Ovary (tissue), 9 donors: ENCODE results near the gene PQBP1. TPM values are rescaled to one million over a fixed set of nuclear protein-coding genes. Genes with fewer than 3 reads are reported as not detected.
"Not testable (repeated sequence)": the region's sequence is repeated elsewhere in the genome, so short reads cannot be mapped to it uniquely, and the experiment has no call there.

Experiments used
- DNase-seq, 5 donors: peaks; one replicate each; pipeline ENCODE4 v3.0.0-alpha.2; 2019 to 2020
- H3K27ac ChIP-seq, 2 donors: fragments of 200-600 bp; one replicate each; pipeline versions ENCODE4 v1.5.1 to v1.8.0; 2019 to 2022
- H3K27me3 ChIP-seq: fragments of 200-600 bp; one replicate; pipeline ENCODE4 v1.8.0; 2022
- H3K36me3 ChIP-seq: fragments of 200-600 bp; sonication (generic); one replicate; pipeline ENCODE4 v1.5.1; 2019
- H3K4me1 ChIP-seq: one replicate; pipeline ENCODE4 v1.8.1; 2013; ENCODE audit warnings: mild to moderate bottlenecking, moderate library complexity; ENCODE audit not compliant: insufficient read depth
- H3K4me3 ChIP-seq: fragments of 200-600 bp; sonication (generic); one replicate; pipeline ENCODE4 v1.5.1; 2017
- H3K9me3 ChIP-seq, 2 donors: fragments of 200-600 bp in 1 of 2; sonication (generic) in 1 of 2; one replicate each; pipeline versions ENCODE4 v1.5.1 to v1.8.1; 2013 to 2019; ENCODE audit warnings: mild to moderate bottlenecking in 1 of 2, moderate library complexity in 1 of 2
- CTCF ChIP-seq, 3 donors: fragments of 450-650 bp in 2 of 3; fragments of 200-600 bp in 1 of 3; IDR thresholded peaks; one replicate each; pipeline versions ENCODE4 v1.5.1 to v1.8.0; 2016 to 2022; ENCODE audit warnings: antibody characterized with exemption in 3 of 3, mild to moderate bottlenecking in 1 of 3
- EP300 ChIP-seq: sonication (generic); formaldehyde crosslinking; IDR thresholded peaks from one replicate; pipeline ENCODE4 v1.6.1; 2017; ENCODE audit warnings: antibody characterized with exemption
- POLR2A ChIP-seq: fragments of 450-650 bp; IDR thresholded peaks from one replicate; pipeline ENCODE4 v1.6.1; 2017; ENCODE audit warnings: antibody characterized with exemption, mild to moderate bottlenecking, moderate library complexity
- whole genome bisulfite sequencing, 3 donors: extraction: QIAGEN DNeasy Blood & Tissue Kit in 1 of 3; methylation state at CpG; one replicate each; pipeline versions ENCODE4 v1.1.5 to v1.1.7; 2013 to 2017; 5-methylcytosine and 5-hydroxymethylcytosine counted together
- intact Hi-C, 4 donors: fragments of 100-400 bp; cut with DNase I; formaldehyde crosslinking; loops; one replicate each; pipeline versions ENCODE4 v1.11.0 to v1.15.1; 2022 to 2023
- polyA plus RNA-seq, 2 donors: library from polyadenylated mRNA; stranded (reverse); fragments of 200-250 nt in 1 of 2; fragments of 350-450 nt in 1 of 2; fragmentation: Illumina TruSeq in 1 of 2; extraction: RNeasy Lipid Tissue Mini Kit (QIAGEN cat#74804) in 1 of 2; gene quantifications; one replicate each; pipeline ENCODE4 v1.2.3, GENCODE V29; 2013 to 2014
- total RNA-seq, 7 donors: library from RNA; depleted of rRNA in 2 of 7; stranded (reverse); fragments of >200 nt in 2 of 7; fragmentation: NEBNext Ultra II Directional in 3 of 7; extraction: Animal tissue kit (Norgen Biotek cat#: 25700) in 3 of 7; gene quantifications; one replicate each; pipeline versions ENCODE4 v1.1.0 to v1.2.4, GENCODE V29; 2016 to 2023
- donor health status: DM: no; HTN: no; CAD: no; lungs with moderate emphysema.
- donor health status: DM: no; HTN: no; CAD: no.
- donor health status: Bipolar disorder and iron deficiency.
- donor health status: DM: yes; HTN: yes; CAD: no.
- donor health status: DM: no; HTN: no; CAD: no.
- donor health status: DM: yes; HTN: yes; CAD: no.

The PQBP1 gene
- total and polyA plus RNA-seq, 9 donors, result 71.2 to 149 (median 105) TPM

GRCh38 chrX:48854898-48855297 lies 42.8 kb upstream of the PQBP1 start:
- TF ChIP-seq CTCF (IDR thresholded peaks at IDR 0.05) (no peak), EP300 (no peak), POLR2A (no peak)
- WGBS, 3 donors, result 40 to 51% (median 46%) methylated on average over 5 of the region's 5 CpGs
- Histone ChIP-seq H3K27me3 (no peaks in the 10 kb centered on the region), H3K4me1 (no peaks in the 10 kb centered on the region), H3K36me3 (no peaks in the 10 kb centered on the region), H3K4me3 (no peak overlapping the region), H3K27ac (no peak overlapping the region), H3K9me3 (no peaks in the 10 kb centered on the region)
- intact Hi-C loops, result no loop called here
- DNase-seq, result no peak

- no peak for DNase-seq
- Histone ChIP-seq H3K27me3 (no peaks in the 10 kb centered on the region), H3K27ac (no peak overlapping the region), H3K36me3 (no peaks in the 10 kb centered on the region), H3K4me3 (no peak overlapping the region), H3K9me3 (no peaks in the 10 kb centered on the region), H3K4me1 (no peaks in the 10 kb centered on the region)
- intact Hi-C loops, result no loop called here
- 23 to 35% (median 24%) methylated on average over 4 of the region's 4 CpGs for WGBS, 3 donors
- no peak for TF ChIP-seq EP300
- no peak for TF ChIP-seq CTCF (IDR thresholded peaks at IDR 0.05)
- no peak for TF ChIP-seq POLR2A
Observed at GRCh38 chrX:48864210-48864609, 33.5 kb upstream of the PQBP1 start.

- H3K9me3 ChIP-seq, H3K27me3 ChIP-seq, H3K4me1 ChIP-seq, intact Hi-C loops, DNase-seq, H3K4me3 ChIP-seq, H3K27ac ChIP-seq, H3K36me3 ChIP-seq: not testable (repeated sequence)
- 38 to 64% (median 56%) methylated on average over 1 to 2 of the region's 2 CpGs for WGBS, 3 donors
Observed at GRCh38 chrX:48872017-48872416, 25.7 kb upstream of the PQBP1 start.

- 40 to 68% (median 53%) methylated on average over 4 of the region's 4 CpGs for WGBS, 3 donors
Observed at GRCh38 chrX:48876944-48877343, 20.8 kb upstream of the PQBP1 start.

GRCh38 chrX:48883729-48884128 lies 14.0 kb upstream of the PQBP1 start:
- TF ChIP-seq CTCF (IDR thresholded peaks at IDR 0.05), result no peak
- TF ChIP-seq EP300, result no peak
- TF ChIP-seq POLR2A, result no peak
- no peaks in the 10 kb centered on the region for H3K4me1 ChIP-seq
- H3K9me3 ChIP-seq, result no peaks in the 10 kb centered on the region
- H3K4me3 ChIP-seq, result no peak overlapping the region
- H3K27ac ChIP-seq, result no peak overlapping the region
- no peaks in the 10 kb centered on the region for H3K27me3 ChIP-seq
- WGBS, 3 donors, result 70 to 76% (median 73%) methylated on average over 10 of the region's 10 CpGs
- H3K36me3 ChIP-seq, result no peaks in the 10 kb centered on the region
- no peak for DNase-seq
- intact Hi-C loops, result no loop called here

More at GRCh38 chrX:48876944-48877343, 20.8 kb upstream of the PQBP1 start:
- H3K9me3 ChIP-seq, intact Hi-C loops, H3K4me1 ChIP-seq, H3K36me3 ChIP-seq, H3K27me3 ChIP-seq, H3K27ac ChIP-seq, DNase-seq, H3K4me3 ChIP-seq: not testable (repeated sequence)

GRCh38 chrX:48886586-48886985 lies 11.1 kb upstream of the PQBP1 start:
- H3K36me3 ChIP-seq, H3K27ac ChIP-seq, H3K4me1 ChIP-seq, H3K27me3 ChIP-seq, H3K4me3 ChIP-seq, H3K9me3 ChIP-seq, intact Hi-C loops: not testable (repeated sequence)
- WGBS, 3 donors, result 66 to 81% (median 80%) methylated on average over 5 of the region's 5 CpGs
- peak in 1 of 5 donors; percentile 2 for DNase-seq
